ENCODE data around the gene ZRANB2.
A peak's percentile ranks its signal among the peaks of the same experiment; 100 is the strongest.

ZRANB2 gene

GRCh38 chr1:71080739-71081696 lies at the start of gene ZRANB2:
TSS of gene ZRANB2 (minus strand) at chr1:71081035. CDS start at chr1:71080995, 40 bp downstream.
- DNase-seq = peak; percentile 95 to 96

- DNase-seq = no peak
Measured at GRCh38 chr1:71128060-71128459, 47.2 kb upstream of the ZRANB2 start.

GRCh38 chr1:71118086-71118485 lies 37.3 kb upstream of the ZRANB2 start:
- no peak for DNase-seq

- no peak for DNase-seq
Measured at GRCh38 chr1:71116729-71117128, 35.9 kb upstream of the ZRANB2 start.

- no peak for DNase-seq
Measured at GRCh38 chr1:71106658-71107322, 26.0 kb upstream of the ZRANB2 start.

- no peak for DNase-seq
Measured at GRCh38 chr1:71104417-71104816, 23.6 kb upstream of the ZRANB2 start.

- DNase-seq = no peak
Measured at GRCh38 chr1:71101839-71102376, 21.1 kb upstream of the ZRANB2 start.

GRCh38 chr1:71097428-71097827 lies 16.6 kb upstream of the ZRANB2 start:
- no peak for DNase-seq

- no peak for DNase-seq
Measured at GRCh38 chr1:71094913-71095312, 14.1 kb upstream of the ZRANB2 start.

GRCh38 chr1:71093938-71094337 lies 13.1 kb upstream of the ZRANB2 start:
- no peak for DNase-seq

- DNase-seq = no peak
Measured at GRCh38 chr1:71089536-71090270, 8.9 kb upstream of the ZRANB2 start.

GRCh38 chr1:71088645-71089287 lies 7.9 kb upstream of the ZRANB2 start:
- no peak for DNase-seq

- DNase-seq = no peak
Measured at GRCh38 chr1:71087713-71088112, 6.9 kb upstream of the ZRANB2 start.

- no peak for DNase-seq
Measured at GRCh38 chr1:71087060-71087459, 6.2 kb upstream of the ZRANB2 start.

- DNase-seq = no peak
Measured at GRCh38 chr1:71086331-71086730, 5.5 kb upstream of the ZRANB2 start.

GRCh38 chr1:71083271-71083670 lies 2.4 kb upstream of the ZRANB2 start:
- DNase-seq = no peak

GRCh38 chr1:71081697-71082080 lies 854 bp upstream of the ZRANB2 start:
- DNase-seq = no peak

- peak in 1 of 2 donors; percentile 10 for DNase-seq
Measured at GRCh38 chr1:71080230-71080738, 551 bp downstream of the ZRANB2 start.

GRCh38 chr1:71074681-71075080 lies 6.2 kb downstream of the ZRANB2 start:
- DNase-seq = no peak

- DNase-seq = no peak
Measured at GRCh38 chr1:71072273-71072672, 8.6 kb downstream of the ZRANB2 start.

GRCh38 chr1:71071720-71072119 lies 9.1 kb downstream of the ZRANB2 start:
- DNase-seq = no peak

Data from CD4-positive, alpha-beta T cell treated with Interleukin-4 for 1 hour (primary cell).